IMR-90 (cell line): ENCODE measurements around the gene PRR23E. TPM values are rescaled to one million over a fixed set of nuclear protein-coding genes. Genes with fewer than 3 reads are reported as not detected.

Experiments
- ATAC-seq: fragments of 200-7000 bp; cut with Tn5 transposase; 2 replicates; pipeline ENCODE4 v1.9.1; 2020; ENCODE audit warnings: low read depth, mild to moderate bottlenecking, moderate library complexity
- BruUV-seq: library from RNA; stranded (reverse); fragments of 400-500 nt; replicated peaks from 2 replicates; lab custom pipeline; 2021; lab: Mats Ljungman, UMichigan
- CTCF ChIA-PET: fragments of 300-600 bp; formaldehyde crosslinking; extraction: SDS; loops from one replicate; lab custom pipeline; 2021; ENCODE audit warnings: antibody characterized with exemption; lab: Yijun Ruan, JAX
- POLR2A ChIA-PET: fragments of 300-600 bp; sonication (Branson Sonifier 250); formaldehyde crosslinking; loops from one replicate; lab custom pipeline; 2022; ENCODE audit warnings: antibody characterized with exemption; ENCODE audit not compliant: unreplicated experiment; lab: Charles Lee
- DNase-seq: peaks from one replicate; pipeline ENCODE4 v3.0.0; 2013
- H2AFZ ChIP-seq: replicated peaks from 2 replicates; pipeline ENCODE3; 2013; ENCODE audit warnings: low read length, mild to moderate bottlenecking; ENCODE audit not compliant: poor library complexity
- H2AK5ac ChIP-seq: 2 replicates; pipeline ENCODE4 v1.6.1; 2013; ENCODE audit warnings: low read depth, low read length, inconsistent platforms
- H2AK9ac ChIP-seq: replicated peaks from 2 replicates; pipeline ENCODE3; 2013; ENCODE audit warnings: mild to moderate bottlenecking, low read depth, low read length, moderate library complexity; ENCODE audit not compliant: poor library complexity
- H2BK120ac ChIP-seq: 2 replicates; pipeline ENCODE4 v1.6.1; 2013; ENCODE audit warnings: low read depth, low read length, inconsistent platforms
- H2BK15ac ChIP-seq: 3 replicates; pipeline ENCODE4 v1.6.1; 2013; ENCODE audit warnings: low read depth, low read length, inconsistent platforms
- H2BK20ac ChIP-seq: 2 replicates; pipeline ENCODE4 v1.6.1; 2013; ENCODE audit warnings: low read depth, mild to moderate bottlenecking, inconsistent platforms, low read length, moderate library complexity
- H2BK5ac ChIP-seq: 2 replicates; pipeline ENCODE4 v1.6.1; 2013; ENCODE audit warnings: mild to moderate bottlenecking, low read depth, low read length, inconsistent platforms; ENCODE audit not compliant: poor library complexity, severe bottlenecking
- H3K14ac ChIP-seq: replicated peaks from 2 replicates; pipeline ENCODE4 v1.6.1; 2013; ENCODE audit warnings: low read depth, low read length, inconsistent platforms
- H3K18ac ChIP-seq: 2 replicates; pipeline ENCODE4 v1.6.1; 2013; ENCODE audit warnings: low read depth, low read length, control low read depth
- H3K23ac ChIP-seq: 2 replicates; pipeline ENCODE4 v1.6.1; 2013; ENCODE audit warnings: low read depth, low read length, inconsistent platforms
- H3K27ac ChIP-seq: 2 replicates; pipeline ENCODE4 v1.5.1; 2013; ENCODE audit warnings: mild to moderate bottlenecking, control low read depth, low read length; ENCODE audit not compliant: insufficient read depth
- H3K27me3 ChIP-seq: 2 replicates; pipeline ENCODE4 v1.6.1; 2013; ENCODE audit warnings: low read length; ENCODE audit not compliant: control insufficient read depth, insufficient read depth
- H3K36me3 ChIP-seq: 2 replicates; pipeline ENCODE4 v1.6.1; 2013; ENCODE audit warnings: low read length, mixed read lengths; ENCODE audit not compliant: control insufficient read depth, insufficient read depth
- H3K4ac ChIP-seq: 2 replicates; pipeline ENCODE4 v1.6.1; 2013; ENCODE audit warnings: low read depth, low read length, inconsistent platforms
- H3K4me1 ChIP-seq: 2 replicates; pipeline ENCODE4 v1.6.1; 2013; ENCODE audit warnings: low read length, mixed read lengths; ENCODE audit not compliant: control insufficient read depth, insufficient read depth
- H3K4me2 ChIP-seq: 2 replicates; pipeline ENCODE4 v1.6.1; 2013; ENCODE audit warnings: low read depth, mild to moderate bottlenecking, control low read depth, low read length, moderate library complexity
- H3K4me3 ChIP-seq: 2 replicates; pipeline ENCODE4 v1.5.1; 2013; ENCODE audit warnings: low read depth, mild to moderate bottlenecking, control low read depth, low read length, moderate library complexity; ENCODE audit not compliant: insufficient read depth
- H3K56ac ChIP-seq: 2 replicates; pipeline ENCODE4 v1.6.1; 2013; ENCODE audit warnings: low read length, inconsistent platforms; ENCODE audit not compliant: insufficient read depth; ENCODE audit errors: extremely low read depth
- H3K79me1 ChIP-seq, 2 experiments: 2 replicates each; pipeline ENCODE4 v1.6.1; 2013; ENCODE audit warnings: low read length in 2 of 2, inconsistent platforms in 1 of 2, low read depth in 1 of 2
- H3K9ac ChIP-seq: 2 replicates; pipeline ENCODE4 v1.6.1; 2013; ENCODE audit warnings: low read depth, low read length, control low read depth
- H3K9me1 ChIP-seq: 2 replicates; pipeline ENCODE4 v1.6.1; 2013; ENCODE audit warnings: low read length, inconsistent platforms; ENCODE audit not compliant: insufficient read depth
- H3K9me3 ChIP-seq: 2 replicates; pipeline ENCODE4 v1.6.1; 2013; ENCODE audit warnings: low read length; ENCODE audit not compliant: control insufficient read depth, insufficient read depth
- H4K20me1 ChIP-seq: 2 replicates; pipeline ENCODE4 v1.6.1; 2013; ENCODE audit warnings: low read length, inconsistent platforms; ENCODE audit not compliant: insufficient read depth
- H4K5ac ChIP-seq: 2 replicates; pipeline ENCODE4 v1.6.1; 2013; ENCODE audit warnings: mild to moderate bottlenecking, low read depth, low read length, control low read depth
- H4K8ac ChIP-seq, 2 experiments: 2 replicates each; pipeline ENCODE4 v1.6.1; 2013; ENCODE audit warnings: low read depth in 2 of 2, low read length in 2 of 2, control low read depth in 1 of 2, inconsistent platforms in 1 of 2
- H4K91ac ChIP-seq: 2 replicates; pipeline ENCODE4 v1.6.1; 2013; ENCODE audit warnings: low read depth, low read length, inconsistent platforms; ENCODE audit not compliant: insufficient read depth
- BHLHE40 ChIP-seq: fragments of 150-350 bp; IDR thresholded peaks from 2 replicates; pipeline ENCODE4 v1.6.1; 2016; ENCODE audit warnings: mild to moderate bottlenecking, low read depth, low read length
- FOS ChIP-seq: fragments of 150-350 bp; IDR thresholded peaks from 2 replicates; pipeline ENCODE4 v1.6.1; 2016; ENCODE audit warnings: low read depth, low read length
- MAFK ChIP-seq: IDR thresholded peaks from 2 replicates; pipeline ENCODE4 v1.6.1; 2012; ENCODE audit warnings: low read depth, low read length, improper control_type of control experiment
- NFE2L2 ChIP-seq: fragments of 150-350 bp; IDR thresholded peaks from 2 replicates; pipeline ENCODE4 v1.6.1; 2016; ENCODE audit warnings: low read depth, mild to moderate bottlenecking, low read length
- POLR2A ChIP-seq: IDR thresholded peaks from 2 replicates; pipeline ENCODE4 v1.6.1; 2012; ENCODE audit warnings: mild to moderate bottlenecking, low read depth, low read length
- RCOR1 ChIP-seq: IDR thresholded peaks from 2 replicates; pipeline ENCODE4 v1.6.1; 2012; ENCODE audit warnings: mild to moderate bottlenecking, low read length, improper control_type of control experiment; ENCODE audit not compliant: insufficient replicate concordance
- WGBS, 2 experiments: methylation state at CpG; one replicate each; pipeline versions ENCODE4 v1.1.5 to v1.1.7; 2013; ENCODE audit warnings: missing lambda C conversion rate in 2 of 2; ENCODE audit not compliant: insufficient read length in 1 of 2; ENCODE audit errors: extremely low coverage in 2 of 2; 5-methylcytosine and 5-hydroxymethylcytosine counted together
- dilution Hi-C: fragments of 300-500 bp; cut with HindIII; formaldehyde crosslinking; loops from one replicate; pipeline ENCODE4 v1.14.3; 2018; ENCODE audit warnings: low sequenced_read_pairs; ENCODE audit not compliant: unreplicated experiment
- in situ Hi-C: fragments of 300-500 bp; cut with MboI; formaldehyde crosslinking; loops from 3 replicates; pipeline ENCODE4 v1.14.3; 2019; ENCODE audit warnings: low sequenced_read_pairs, inconsistent platforms, mixed read lengths
- intact Hi-C: fragments of 100-400 bp; cut with micrococcal nuclease; formaldehyde crosslinking; loops from 2 replicates; pipeline ENCODE4 v1.10.0; 2022
- polyA plus RNA-seq, 3 experiments: library from polyadenylated mRNA; depleted of rRNA; stranded (reverse); fragments of >200 nt; gene quantifications; 2 replicates each; pipeline ENCODE4 v1.2.3, GENCODE V29; 2012; ENCODE audit warnings: low replicate concordance in 1 of 3
- total RNA-seq: library from RNA; depleted of rRNA; stranded (reverse); fragments of >200 nt; gene quantifications from 2 replicates; pipeline ENCODE4 v1.2.3, GENCODE V29; 2012
- TF ChIP-seq, protein P1 (sequence below): fragments of 150-350 bp; IDR thresholded peaks from 2 replicates; pipeline ENCODE4 v1.6.1; 2017; ENCODE audit warnings: mild to moderate bottlenecking, antibody characterized with exemption, low read length, low read depth

Gene PRR23E
- total and polyA plus RNA-seq, 2 of the 4 experiments (the other 2 are of a cell fraction), result not detected

DNA sequence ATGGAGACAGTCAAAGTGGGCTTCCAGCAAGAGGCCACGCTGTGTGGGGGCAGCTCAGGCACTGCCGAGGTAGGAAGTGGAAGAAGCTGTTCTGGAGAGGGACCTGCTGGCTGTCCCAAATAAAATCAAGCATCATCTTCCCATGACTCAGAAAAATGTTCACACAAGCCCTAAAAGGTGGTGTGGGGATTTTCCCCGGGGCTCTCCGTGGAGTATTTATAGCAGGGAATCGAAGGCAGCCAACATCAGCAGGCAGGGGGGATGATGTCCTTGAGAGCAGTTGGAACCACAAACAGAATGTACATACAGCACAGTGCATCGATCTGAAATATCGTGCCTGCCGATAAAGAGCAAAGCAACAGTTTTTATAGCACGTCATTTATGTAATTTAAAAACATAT is 27.6 kb downstream of the PRR23E start:
- WGBS, 2 experiments, result 0% methylated on average over 1 of the region's 9 CpGs; no CpG with 5 or more reads in 1 of the 2 experiments
- CTCF ChIA-PET, result no interaction called here
- ATAC-seq (no peak), DNase-seq (no peak)
- Histone ChIP-seq H2BK15ac (no peak overlapping the region), H3K9me3 (no peaks in the 10 kb centered on the region), H2BK120ac (no peak overlapping the region), H3K14ac (no peak overlapping the region), H3K36me3 (no peaks in the 10 kb centered on the region), H3K9me1 (no peaks in the 10 kb centered on the region), H2AK5ac (no peak overlapping the region), H3K56ac (no peak overlapping the region), H3K4me1 (no peaks in the 10 kb centered on the region), H3K4me2 (no peak overlapping the region), H3K9ac (no peak overlapping the region), H3K27me3 (peaks cover 16% of the 10 kb centered on the region), H3K23ac (no peak overlapping the region), H3K18ac (no peak overlapping the region), H2AFZ (no peak overlapping the region), H4K8ac (no peak overlapping the region), H3K4ac (no peak overlapping the region), H3K4me3 (no peak overlapping the region), H2BK5ac (no peak overlapping the region), H2BK20ac (no peak overlapping the region), H2AK9ac (no peak overlapping the region), H4K5ac (no peak overlapping the region), H4K20me1 (no peaks in the 10 kb centered on the region), H3K79me1 (no peaks in the 10 kb centered on the region), H4K91ac (no peak overlapping the region), H3K27ac (no peak overlapping the region)
- no peak for TF ChIP-seq RCOR1
- TF ChIP-seq BHLHE40, result no peak
- TF ChIP-seq MAFK, result no peak
- no peak for TF ChIP-seq POLR2A
- TF ChIP-seq FOS, result no peak
- TF ChIP-seq NFE2L2, result no peak
- TF ChIP-seq, protein P1, sequence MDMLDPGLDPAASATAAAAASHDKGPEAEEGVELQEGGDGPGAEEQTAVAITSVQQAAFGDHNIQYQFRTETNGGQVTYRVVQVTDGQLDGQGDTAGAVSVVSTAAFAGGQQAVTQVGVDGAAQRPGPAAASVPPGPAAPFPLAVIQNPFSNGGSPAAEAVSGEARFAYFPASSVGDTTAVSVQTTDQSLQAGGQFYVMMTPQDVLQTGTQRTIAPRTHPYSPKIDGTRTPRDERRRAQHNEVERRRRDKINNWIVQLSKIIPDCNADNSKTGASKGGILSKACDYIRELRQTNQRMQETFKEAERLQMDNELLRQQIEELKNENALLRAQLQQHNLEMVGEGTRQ, result no peak
- dilution Hi-C loops, result no loop called here
- POLR2A ChIA-PET, result no interaction called here
- BruUV-seq, result no TSS peak
- in situ Hi-C loops, result no loop called here
- intact Hi-C loops, result no loop called here
